HEK293T (cell line): ENCODE measurements around the gene ADTRP.

ENCODE experiments used
- CTCF ChIA-PET: fragments of 350-600 bp; formaldehyde crosslinking; extraction: SDS; loops from one replicate; lab custom pipeline; 2021; ENCODE audit warnings: antibody characterized with exemption, inconsistent platforms; lab: Yijun Ruan, JAX
- POLR2A ChIA-PET: fragments of 350-600 bp; formaldehyde crosslinking; extraction: SDS; loops from one replicate; lab custom pipeline; 2020; ENCODE audit warnings: antibody characterized with exemption, inconsistent platforms; lab: Yijun Ruan, JAX
- DNase-seq: peaks from one replicate; pipeline ENCODE4 v3.0.0; 2012; ENCODE audit warnings: mixed read lengths; ENCODE audit errors: extremely low spot score
- ARNT ChIP-seq: fragments of 450-650 bp; IDR thresholded peaks from 2 replicates; pipeline ENCODE4 v1.6.1; 2017; ENCODE audit warnings: mild to moderate bottlenecking
- BHLHE40 ChIP-seq: fragments of 450-650 bp; IDR thresholded peaks from 2 replicates; pipeline ENCODE4 v1.6.1; 2016; ENCODE audit warnings: mild to moderate bottlenecking, moderate library complexity, borderline replicate concordance
- CTBP1 ChIP-seq: fragments of 450-650 bp; IDR thresholded peaks from 2 replicates; pipeline ENCODE4 v1.6.1; 2016; ENCODE audit warnings: borderline replicate concordance
- ELF4 ChIP-seq: fragments of 450-650 bp; IDR thresholded peaks from 2 replicates; pipeline ENCODE4 v1.6.1; 2017; ENCODE audit warnings: antibody characterized with exemption
- FOXA1 ChIP-seq: fragments of 450-650 bp; IDR thresholded peaks from 2 replicates; pipeline ENCODE4 v1.6.1; 2016; ENCODE audit warnings: mild to moderate bottlenecking
- FOXK2 ChIP-seq: fragments of 450-650 bp; IDR thresholded peaks from 2 replicates; pipeline ENCODE4 v1.6.1; 2016; ENCODE audit warnings: mild to moderate bottlenecking
- FOXM1 ChIP-seq: fragments of 450-650 bp; IDR thresholded peaks from 2 replicates; pipeline ENCODE4 v1.6.1; 2017; ENCODE audit warnings: mild to moderate bottlenecking, borderline replicate concordance
- HDGF ChIP-seq: fragments of 450-650 bp; IDR thresholded peaks from 2 replicates; pipeline ENCODE4 v1.6.1; 2017; ENCODE audit warnings: antibody characterized with exemption, borderline replicate concordance
- L3MBTL2 ChIP-seq: fragments of 450-650 bp; conservative IDR thresholded peaks from 2 replicates; pipeline ENCODE4 v1.6.1; 2016; ENCODE audit warnings: mild to moderate bottlenecking
- LEF1 ChIP-seq: fragments of 450-650 bp; IDR thresholded peaks from 2 replicates; pipeline ENCODE4 v1.6.1; 2017; ENCODE audit warnings: mild to moderate bottlenecking, borderline replicate concordance
- NFRKB ChIP-seq: fragments of 450-650 bp; IDR thresholded peaks from 2 replicates; pipeline ENCODE4 v1.6.1; 2016; ENCODE audit warnings: mild to moderate bottlenecking, moderate library complexity
- PKNOX1 ChIP-seq: fragments of 450-650 bp; IDR thresholded peaks from 2 replicates; pipeline ENCODE4 v1.6.1; 2016
- SP1 ChIP-seq: fragments of 450-650 bp; IDR thresholded peaks from 2 replicates; pipeline ENCODE4 v1.6.1; 2017
- SUZ12 ChIP-seq: fragments of 450-650 bp; IDR thresholded peaks from 2 replicates; pipeline ENCODE4 v1.6.1; 2016; ENCODE audit warnings: mild to moderate bottlenecking
- TARDBP ChIP-seq: fragments of 450-650 bp; IDR thresholded peaks from 2 replicates; pipeline ENCODE4 v1.6.1; 2016
- ZNF384 ChIP-seq: fragments of 450-650 bp; IDR thresholded peaks from 2 replicates; pipeline ENCODE4 v1.6.1; 2016

Gene ADTRP

GRCh38 chr6:11711984-11712711, 66.5 kb downstream of the ADTRP start:
- POLR2A ChIA-PET = no interaction called here
- CTCF ChIA-PET = no interaction called here
- no peak for DNase-seq
- no peak for TF ChIP-seq FOXK2
- TF ChIP-seq ZNF384 = no peak
- no peak for TF ChIP-seq L3MBTL2
- TF ChIP-seq FOXA1 = no peak
- no peak for TF ChIP-seq SUZ12
- no peak for TF ChIP-seq ARNT
- no peak for TF ChIP-seq SP1
- no peak for TF ChIP-seq TARDBP
- no peak for TF ChIP-seq LEF1
- TF ChIP-seq ELF4 = no peak
- no peak for TF ChIP-seq HDGF

- ChIA-PET POLR2A (no interaction called here), CTCF (interaction anchor here (0.6 kb wide), 1 partner anchor 15 kb away, joined by 3 read pairs; no protein-coding TSS in a partner anchor)
- DNase-seq = no peak
- TF ChIP-seq PKNOX1 = no peak
- no peak for TF ChIP-seq HDGF
- no peak for TF ChIP-seq SP1
- TF ChIP-seq ZNF384 = no peak
- TF ChIP-seq LEF1 = no peak
- no peak for TF ChIP-seq FOXA1
- no peak for TF ChIP-seq NFRKB
- TF ChIP-seq TARDBP = no peak
- no peak for TF ChIP-seq CTBP1
- TF ChIP-seq SUZ12 = no peak
- no peak for TF ChIP-seq FOXM1
Measured at GRCh38 chr6:11711003-11711983, 67.3 kb downstream of the ADTRP start.

GRCh38 chr6:11710311-11710761, 68.3 kb downstream of the ADTRP start:
- CTCF ChIA-PET = interaction anchor here (0.6 kb wide), 1 partner anchor 14 kb away, joined by 3 read pairs; no protein-coding TSS in a partner anchor
- POLR2A ChIA-PET = no interaction called here
- no peak for DNase-seq
- TF ChIP-seq LEF1 (no peak), FOXK2 (no peak), ELF4 (no peak), BHLHE40 (no peak), NFRKB (no peak), ARNT (no peak), FOXM1 (no peak), ZNF384 (no peak), SP1 (no peak), PKNOX1 (no peak), TARDBP (no peak), FOXA1 (no peak), SUZ12 (no peak), HDGF (no peak), CTBP1 (no peak), L3MBTL2 (no peak)

GRCh38 chr6:11706171-11706570, 72.4 kb downstream of the ADTRP start:
- TF ChIP-seq ELF4 (no peak), ARNT (no peak), SUZ12 (no peak), HDGF (no peak), L3MBTL2 (no peak), TARDBP (no peak), SP1 (no peak), FOXK2 (no peak), PKNOX1 (no peak), CTBP1 (no peak), BHLHE40 (no peak)
- POLR2A ChIA-PET = no interaction called here
- DNase-seq = no peak
- CTCF ChIA-PET = no interaction called here

GRCh38 chr6:11705483-11705882, 73.1 kb downstream of the ADTRP start:
- POLR2A ChIA-PET = no interaction called here
- CTCF ChIA-PET = no interaction called here
- DNase-seq = no peak
- TF ChIP-seq ARNT (no peak), TARDBP (no peak), HDGF (no peak), SUZ12 (no peak), LEF1 (no peak), ZNF384 (no peak), FOXA1 (no peak), L3MBTL2 (no peak), CTBP1 (no peak), ELF4 (no peak), SP1 (no peak), FOXM1 (no peak), NFRKB (no peak), BHLHE40 (no peak), PKNOX1 (no peak), FOXK2 (no peak)
